GM23338 (cell line): Measurements from ENCODE around the gene NAA10. TPM values are rescaled to one million over a fixed set of nuclear protein-coding genes. Genes with fewer than 3 reads are reported as not detected.

Experiments used
- ATAC-seq: fragments of 200-7000 bp; cut with Tn5 transposase; 3 replicates; pipeline ENCODE4 v1.9.1; 2020
- DNase-seq: peaks from one replicate; pipeline ENCODE4 v3.0.0-alpha.2; 2015; ENCODE audit warnings: low spot score
- H2AFZ ChIP-seq: fragments of 200-600 bp; sonication (generic); 2 replicates; pipeline ENCODE4 v1.8.0; 2016; ENCODE audit warnings: antibody characterized with exemption, mild to moderate bottlenecking, moderate library complexity
- H3F3A ChIP-seq: fragments of 200-600 bp; sonication (generic); replicated peaks from 2 replicates; pipeline ENCODE4 v1.8.0; 2017; ENCODE audit warnings: antibody characterized with exemption, mixed run types, low read depth
- H3K27ac ChIP-seq: fragments of 200-600 bp; sonication (generic); 2 replicates; pipeline ENCODE4 v1.6.1; 2016; ENCODE audit warnings: low read depth
- H3K27me3 ChIP-seq: fragments of 200-600 bp; sonication (generic); 2 replicates; pipeline ENCODE4 v1.8.0; 2016; ENCODE audit warnings: mild to moderate bottlenecking, mixed run types, moderate library complexity; ENCODE audit not compliant: insufficient read depth
- H3K36me3 ChIP-seq: fragments of 200-600 bp; sonication (generic); 2 replicates; pipeline ENCODE4 v1.8.0; 2016; ENCODE audit warnings: mild to moderate bottlenecking; ENCODE audit not compliant: insufficient read depth
- H3K4me1 ChIP-seq: fragments of 200-600 bp; sonication (generic); 2 replicates; pipeline ENCODE4 v1.8.0; 2016; ENCODE audit warnings: mild to moderate bottlenecking, moderate library complexity; ENCODE audit not compliant: insufficient read depth
- H3K4me2 ChIP-seq: fragments of 200-600 bp; sonication (generic); 2 replicates; pipeline ENCODE4 v1.7.1; 2017; ENCODE audit warnings: mixed run types
- H3K4me3 ChIP-seq: fragments of 200-600 bp; sonication (generic); 2 replicates; pipeline ENCODE4 v1.6.1; 2016; ENCODE audit warnings: mixed run types
- H3K79me2 ChIP-seq: fragments of 200-600 bp; sonication (generic); replicated peaks from 2 replicates; pipeline ENCODE4 v1.8.0; 2017; ENCODE audit warnings: mild to moderate bottlenecking; ENCODE audit not compliant: insufficient read depth
- H3K9me2 ChIP-seq: fragments of 200-600 bp; sonication (generic); 2 replicates; pipeline ENCODE4 v1.8.0; 2017; ENCODE audit not compliant: insufficient read depth
- H4K20me1 ChIP-seq: fragments of 200-600 bp; sonication (generic); replicated peaks from 2 replicates; pipeline ENCODE4 v1.8.0; 2017; ENCODE audit warnings: mild to moderate bottlenecking; ENCODE audit not compliant: insufficient read depth
- H3K27ac Mint-ChIP-seq: 2 replicates; pipeline ENCODE4 v1.8.0; 2020; ENCODE audit warnings: inconsistent platforms, mild to moderate bottlenecking, moderate library complexity, mixed read lengths
- H3K27me3 Mint-ChIP-seq: 3 replicates; pipeline ENCODE4 v1.8.0; 2022; ENCODE audit warnings: low read depth, mild to moderate bottlenecking, moderate library complexity, mixed read lengths, inconsistent platforms; ENCODE audit not compliant: insufficient read depth, poor library complexity
- H3K36me3 Mint-ChIP-seq: 3 replicates; pipeline ENCODE4 v1.8.0; 2021; ENCODE audit warnings: low read depth, mild to moderate bottlenecking, inconsistent platforms, moderate library complexity, mixed read lengths
- H3K4me1 Mint-ChIP-seq: 3 replicates; pipeline ENCODE4 v1.8.0; 2020; ENCODE audit warnings: mild to moderate bottlenecking, inconsistent platforms, mixed read lengths
- H3K4me3 Mint-ChIP-seq: 3 replicates; pipeline ENCODE4 v1.8.0; 2021; ENCODE audit warnings: moderate library complexity, mild to moderate bottlenecking, inconsistent platforms, mixed read lengths
- H3K9me3 Mint-ChIP-seq: 3 replicates; pipeline ENCODE4 v1.8.0; 2020; ENCODE audit warnings: moderate library complexity, mild to moderate bottlenecking, inconsistent platforms, mixed read lengths
- CREB1 ChIP-seq: fragments of 250-450 bp; sonication (Bioruptor Pico); IDR thresholded peaks from 2 replicates; pipeline ENCODE4 v1.5.0; 2020; ENCODE audit warnings: low read depth, mild to moderate bottlenecking, moderate library complexity
- CTCF ChIP-seq, 2 experiments: fragments of 200-600 bp in 1 of 2; sonication (generic) in 1 of 2; conservative IDR thresholded peaks; 2 replicates each; pipeline versions ENCODE4 v1.5.1 to v1.6.1; 2016 to 2017; ENCODE audit warnings: antibody characterized with exemption in 2 of 2, low read depth in 2 of 2, mild to moderate bottlenecking in 2 of 2, moderate library complexity in 1 of 2
- EZH2 ChIP-seq: fragments of 200-600 bp; sonication (generic); IDR thresholded peaks from one replicate; pipeline ENCODE4 v1.8.0; 2017; ENCODE audit warnings: antibody characterized with exemption, mild to moderate bottlenecking, low read depth; ENCODE audit not compliant: unreplicated experiment
- EZH2phosphoT487 ChIP-seq: fragments of 200-600 bp; sonication (generic); IDR thresholded peaks from one replicate; pipeline ENCODE4 v1.8.1; 2018; ENCODE audit warnings: antibody characterized with exemption; ENCODE audit not compliant: unreplicated experiment
- NANOG ChIP-seq: IDR thresholded peaks from 2 replicates; pipeline ENCODE4 v1.6.1; 2016; ENCODE audit warnings: antibody characterized with exemption, borderline replicate concordance
- POLR2AphosphoS5 ChIP-seq: IDR thresholded peaks from 2 replicates; pipeline ENCODE4 v1.6.1; 2016; ENCODE audit warnings: antibody characterized with exemption, low read depth
- STAT1 ChIP-seq: IDR thresholded peaks from one replicate; pipeline ENCODE4 v1.6.1; 2016; ENCODE audit warnings: antibody characterized with exemption; ENCODE audit not compliant: unreplicated experiment
- ZNF331 ChIP-seq: fragments of 250-450 bp; sonication (Bioruptor Pico); IDR thresholded peaks from 2 replicates; pipeline ENCODE4 v1.5.0; 2020; ENCODE audit warnings: low read depth, mild to moderate bottlenecking, moderate library complexity
- ZNF462 ChIP-seq: fragments of 250-450 bp; sonication (Bioruptor Pico); IDR thresholded peaks from 2 replicates; pipeline ENCODE4 v1.5.0; 2020; ENCODE audit warnings: mild to moderate bottlenecking, moderate library complexity
- polyA plus RNA-seq: library from polyadenylated mRNA; unstranded; fragments of >200 nt; fragmentation: Nextera tagmentation; extraction: Ambion mirVana; gene quantifications from 2 replicates; pipeline ENCODE4 v1.2.1, GENCODE V29; 2016
- total RNA-seq: library from RNA; depleted of rRNA; stranded (reverse); fragments of >200 nt; shearing (Covaris generic); gene quantifications from 2 replicates; pipeline ENCODE4 v1.2.3, GENCODE V29; 2014

NAA10 gene
- total and polyA plus RNA-seq, 2 experiments from 2014 or later, result 136 to 145 TPM

DNA sequence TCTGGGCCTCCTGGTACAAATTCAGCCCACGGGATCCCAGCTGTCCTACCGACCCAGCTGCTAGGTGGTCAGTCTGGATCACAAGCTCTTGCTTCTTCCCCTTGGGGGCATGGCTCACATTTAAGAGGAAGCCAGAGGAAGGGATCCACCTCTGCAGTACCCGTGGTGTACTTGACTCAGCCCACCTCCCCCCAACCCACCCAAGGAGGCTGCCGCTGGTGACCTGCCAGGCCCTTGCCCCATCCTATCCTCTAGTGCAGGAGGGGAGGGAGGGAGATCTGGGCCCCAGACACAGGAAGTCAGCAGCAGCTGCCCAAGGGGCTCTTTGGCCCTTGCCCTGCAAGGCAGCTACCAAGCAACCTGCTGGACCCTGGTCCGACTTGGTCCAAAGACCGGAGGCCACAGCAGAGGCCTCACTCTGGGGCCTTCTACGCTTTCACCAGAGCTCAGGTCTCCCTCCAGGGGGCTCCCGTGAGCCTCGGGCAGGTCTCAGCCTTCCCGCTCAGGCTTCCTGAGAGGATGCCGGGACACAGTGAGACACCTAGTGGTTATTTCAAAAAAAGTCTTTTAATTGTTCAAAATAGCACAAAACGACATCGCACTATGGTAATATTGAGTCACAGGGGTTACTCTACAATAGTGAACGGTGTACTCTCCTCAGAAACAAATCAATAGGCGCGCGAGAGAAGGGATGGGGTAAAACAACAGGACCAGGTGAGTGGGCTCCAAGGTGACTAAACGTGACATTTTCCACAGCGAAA, 12.4 kb upstream of the NAA10 start:
- H3K36me3 Mint-ChIP-seq, result peaks cover 35% of the 10 kb centered on the region
- peak overlapping the region; percentile 89 for H3K27ac Mint-ChIP-seq
- H3K79me2 ChIP-seq, result no peaks in the 10 kb centered on the region

More for the DNA sequence above, 12.4 kb upstream of the NAA10 start:
- H4K20me1 ChIP-seq, result no peaks in the 10 kb centered on the region
- H2AFZ ChIP-seq, result no peak overlapping the region
- no peak overlapping the region for H3K4me3 ChIP-seq
- peak; percentile 73 for ATAC-seq
- peak; percentile 86 for DNase-seq
- Mint-ChIP-seq H3K9me3 (no peaks in the 10 kb centered on the region), H3K4me3 (no peak overlapping the region), H3K4me1 (peaks cover 22% of the 10 kb centered on the region), H3K27me3 (peaks cover 5% of the 10 kb centered on the region)
- no peaks in the 10 kb centered on the region; the same call in 1 of the 2 replicates for H3K4me1 ChIP-seq
- H3K27ac ChIP-seq, result peak overlapping the region; percentile 84
- TF ChIP-seq CREB1 (no peak), EZH2phosphoT487 (no peak), CTCF (conservative IDR thresholded peaks at IDR 0.05; ENCODE audit: low read depth in 2 of 2) (peak; percentile 75 to 85), EZH2 (no peak), POLR2AphosphoS5 (no peak), STAT1 (no peak), NANOG (no peak), ZNF462 (CRISPR knock-in tag) (no peak), ZNF331 (CRISPR knock-in tag) (no peak)
- no peaks in the 10 kb centered on the region; the same call in 1 of the 2 replicates for H3K36me3 ChIP-seq
- H3K4me2 ChIP-seq, result no peak overlapping the region
- no peaks in the 10 kb centered on the region for H3K9me2 ChIP-seq
- no peaks in the 10 kb centered on the region for H3F3A ChIP-seq
- H3K27me3 ChIP-seq, result no peaks in the 10 kb centered on the region
